HepG2 (cell line): ENCODE results near the gene PPP1CC. TPM values are rescaled to one million over a fixed set of nuclear protein-coding genes. Genes with fewer than 3 reads are reported as not detected.

ENCODE experiments used
- ATF3 ChIP-seq: sonication (generic); formaldehyde crosslinking; IDR thresholded peaks from 2 replicates; pipeline ENCODE4 v1.4.0; 2020; ENCODE audit warnings: missing genetic modification reagents
- ATF6 ChIP-seq: sonication (generic); formaldehyde crosslinking; conservative IDR thresholded peaks from 2 replicates; pipeline ENCODE4 v1.4.0; 2020; ENCODE audit warnings: missing genetic modification reagents
- HBP1 ChIP-seq: IDR thresholded peaks from 2 replicates; pipeline ENCODE4 v1.6.1; 2016; ENCODE audit warnings: low read depth, control low read depth
- HMGXB4 ChIP-seq, 2 experiments: sonication (generic) in 1 of 2; formaldehyde crosslinking in 1 of 2; IDR thresholded peaks; 2 replicates each; pipeline versions ENCODE4 v1.4.0 to v1.6.1; 2018 to 2020; ENCODE audit warnings: missing genetic modification reagents in 2 of 2, borderline replicate concordance in 1 of 2, low read depth in 1 of 2, mild to moderate bottlenecking in 1 of 2, missing biosample characterization in 1 of 2
- KMT2A ChIP-seq: sonication (generic); formaldehyde crosslinking; IDR thresholded peaks from 2 replicates; pipeline ENCODE4 v1.4.0; 2020; ENCODE audit warnings: missing genetic modification reagents
- NFE2L2 ChIP-seq: fragments of 150-350 bp; IDR thresholded peaks from 2 replicates; pipeline ENCODE4 v1.6.1; 2014; ENCODE audit warnings: low read length
- SOX6 ChIP-seq, 2 experiments: fragments of 450-650 bp in 1 of 2; sonication (generic) in 1 of 2; formaldehyde crosslinking in 1 of 2; IDR thresholded peaks; 2 replicates each; pipeline versions ENCODE4 v1.4.0 to v1.6.1; 2017 to 2020; ENCODE audit warnings: antibody characterized with exemption in 1 of 2, mild to moderate bottlenecking in 1 of 2, missing genetic modification reagents in 1 of 2
- SRSF4 ChIP-seq: fragments of 200-400 bp; formaldehyde crosslinking; IDR thresholded peaks from one replicate; pipeline ENCODE4 v1.6.1; 2018; ENCODE audit warnings: mild to moderate bottlenecking, low read depth, low read length, moderate library complexity; ENCODE audit not compliant: poor library complexity, severe bottlenecking
- TFE3 ChIP-seq: IDR thresholded peaks from 2 replicates; pipeline ENCODE4 v1.6.1; 2016
- YEATS4 ChIP-seq: sonication (generic); formaldehyde crosslinking; IDR thresholded peaks from 2 replicates; pipeline ENCODE4 v1.4.0; 2020; ENCODE audit warnings: missing genetic modification reagents, borderline replicate concordance
- polyA plus RNA-seq, 8 experiments: library from polyadenylated mRNA; depleted of rRNA in 3 of 8; stranded (reverse) in 7 of 8; unstranded in 1 of 8; fragments of >200 nt; fragmentation: Illumina TruSeq in 4 of 8; extraction: Trizol in 4 of 8; gene quantifications; 2 replicates each; pipeline versions ENCODE4 v1.2.1 to v1.2.3, GENCODE V29; 2011 to 2016; ENCODE audit warnings: low read depth in 4 of 8, missing spikeins in 1 of 8, mixed read lengths in 1 of 8; ENCODE audit not compliant: insufficient read depth in 1 of 8
- total RNA-seq, 5 experiments: library from RNA; depleted of rRNA; stranded (reverse); fragments of >200 nt; fragmentation: Illumina TruSeq; extraction: Trizol; gene quantifications; 2 replicates each; pipeline ENCODE4 v1.2.3, GENCODE V29; 2016; ENCODE audit warnings: low read depth in 1 of 5

The PPP1CC gene
- total and polyA plus RNA-seq, 2 of the 13 experiments (the other 11 are each of a cell fraction or from before 2014, with no cell fraction given), result 178 to 187 TPM

- TF ChIP-seq TFE3 (CRISPR knock-in tag), result no peak
- no peak for TF ChIP-seq ATF6 (CRISPR knock-in tag)
- no peak for TF ChIP-seq SOX6 (IDR thresholded peaks at IDR 0.05)
- TF ChIP-seq SOX6 (CRISPR knock-in tag; IDR thresholded peaks at IDR 0.05), result 0 out of 2 replicates have a peak, but pooled peaks have one; percentile 28
- TF ChIP-seq HMGXB4 (CRISPR knock-in tag; IDR thresholded peaks at IDR 0.05; ENCODE audit: borderline replicate concordance in 1 of 2, low read depth in 1 of 2), result no peak
- no peak for TF ChIP-seq SRSF4
- no peak for TF ChIP-seq ATF3 (CRISPR knock-in tag)
- no peak for TF ChIP-seq HBP1 (CRISPR knock-in tag)
- TF ChIP-seq NFE2L2, result no peak
- TF ChIP-seq YEATS4, result 0 out of 2 replicates have a peak, but pooled peaks have one; percentile 22
- TF ChIP-seq KMT2A (CRISPR knock-in tag), result 0 out of 2 replicates have a peak, but pooled peaks have one; percentile 32
Observed at GRCh38 chr12:110689281-110690126, 53.2 kb downstream of the PPP1CC start (continued).
